HL-60 (cell line): ENCODE data around the gene ACADS.

Experiments
- DNase-seq, 2 experiments: peaks; one replicate each; pipeline ENCODE4 v3.0.0-alpha.2; 2010 to 2020; ENCODE audit warnings: low read depth in 1 of 2, low spot score in 1 of 2
- H3K27ac ChIP-seq: fragments of 250-450 bp; sonication (Bioruptor Pico); replicated peaks from 2 replicates; pipeline ENCODE4 v1.5.1; 2020; ENCODE audit warnings: mild to moderate bottlenecking, moderate library complexity
- H3K27me3 ChIP-seq: fragments of 250-450 bp; sonication (Bioruptor Pico); 2 replicates; pipeline ENCODE4 v1.5.1; 2021; ENCODE audit warnings: mild to moderate bottlenecking, moderate library complexity; ENCODE audit not compliant: insufficient read depth, poor library complexity, severe bottlenecking
- H3K4me3 ChIP-seq: replicated peaks from 2 replicates; pipeline ENCODE4 v1.5.1; 2011; ENCODE audit warnings: mild to moderate bottlenecking, control low read depth, low read length; ENCODE audit not compliant: insufficient read depth
- CTCF ChIP-seq: IDR thresholded peaks from one replicate; pipeline ENCODE4 v1.5.1; 2011; ENCODE audit warnings: low read length, control low read depth, inconsistent platforms; ENCODE audit not compliant: insufficient read depth
- GABPA ChIP-seq: IDR thresholded peaks from 2 replicates; pipeline ENCODE4 v1.6.1; 2012; ENCODE audit warnings: low read depth
- POLR2AphosphoS5 ChIP-seq: IDR thresholded peaks from 2 replicates; pipeline ENCODE4 v1.6.1; 2012; ENCODE audit warnings: low read depth
- REST ChIP-seq: IDR thresholded peaks from 2 replicates; pipeline ENCODE4 v1.6.1; 2012; ENCODE audit warnings: low read depth; ENCODE audit not compliant: insufficient replicate concordance
- SPI1 ChIP-seq: IDR thresholded peaks from 2 replicates; pipeline ENCODE4 v1.6.1; 2012; ENCODE audit warnings: low read depth, mild to moderate bottlenecking, borderline replicate concordance

The ACADS gene

GRCh38 chr12:120733574-120733973 is 7.9 kb downstream of the ACADS start:
- TF ChIP-seq GABPA (no peak), SPI1 (no peak)
- Histone ChIP-seq H3K4me3 (no peak overlapping the region), H3K27me3 (no peaks in the 10 kb centered on the region), H3K27ac (no peak overlapping the region)
- DNase-seq: no peak

GRCh38 chr12:120734210-120734609 is 8.6 kb downstream of the ACADS start:
- Histone ChIP-seq H3K27me3 (no peaks in the 10 kb centered on the region), H3K4me3 (no peak overlapping the region), H3K27ac (no peak overlapping the region)
- TF ChIP-seq SPI1 (no peak), REST (no peak), POLR2AphosphoS5 (no peak), CTCF (no peak), GABPA (no peak)
- DNase-seq: no peak

- no peak for DNase-seq
- TF ChIP-seq REST (no peak), CTCF (no peak), SPI1 (no peak), GABPA (no peak), POLR2AphosphoS5 (no peak)
- Histone ChIP-seq H3K27me3 (no peaks in the 10 kb centered on the region), H3K27ac (no peak overlapping the region), H3K4me3 (no peak overlapping the region)
Observed at GRCh38 chr12:120735181-120735580, 9.6 kb downstream of the ACADS start.

- TF ChIP-seq CTCF (no peak), GABPA (no peak), REST (no peak), POLR2AphosphoS5 (no peak), SPI1 (no peak)
- no peak overlapping the region for H3K27ac ChIP-seq
- H3K4me3 ChIP-seq: no peak overlapping the region
- H3K27me3 ChIP-seq: no peaks in the 10 kb centered on the region
- no peak for DNase-seq
Observed at GRCh38 chr12:120736404-120737331, 11.0 kb downstream of the ACADS start.
